GM23338 (cell line): Measurements from ENCODE around the gene NRSN2. TPM values are rescaled to one million over a fixed set of nuclear protein-coding genes. Genes with fewer than 3 reads are reported as not detected.

ENCODE experiments used
- ATAC-seq: fragments of 200-7000 bp; cut with Tn5 transposase; 3 replicates; pipeline ENCODE4 v1.9.1; 2020
- DNase-seq: peaks from one replicate; pipeline ENCODE4 v3.0.0-alpha.2; 2015; ENCODE audit warnings: low spot score
- H2AFZ ChIP-seq: fragments of 200-600 bp; sonication (generic); 2 replicates; pipeline ENCODE4 v1.8.0; 2016; ENCODE audit warnings: antibody characterized with exemption, mild to moderate bottlenecking, moderate library complexity
- H3F3A ChIP-seq: fragments of 200-600 bp; sonication (generic); replicated peaks from 2 replicates; pipeline ENCODE4 v1.8.0; 2017; ENCODE audit warnings: antibody characterized with exemption, mixed run types, low read depth
- H3K27ac ChIP-seq: fragments of 200-600 bp; sonication (generic); 2 replicates; pipeline ENCODE4 v1.6.1; 2016; ENCODE audit warnings: low read depth
- H3K27me3 ChIP-seq: fragments of 200-600 bp; sonication (generic); 2 replicates; pipeline ENCODE4 v1.8.0; 2016; ENCODE audit warnings: mild to moderate bottlenecking, mixed run types, moderate library complexity; ENCODE audit not compliant: insufficient read depth
- H3K36me3 ChIP-seq: fragments of 200-600 bp; sonication (generic); 2 replicates; pipeline ENCODE4 v1.8.0; 2016; ENCODE audit warnings: mild to moderate bottlenecking; ENCODE audit not compliant: insufficient read depth
- H3K4me1 ChIP-seq: fragments of 200-600 bp; sonication (generic); 2 replicates; pipeline ENCODE4 v1.8.0; 2016; ENCODE audit warnings: mild to moderate bottlenecking, moderate library complexity; ENCODE audit not compliant: insufficient read depth
- H3K4me2 ChIP-seq: fragments of 200-600 bp; sonication (generic); 2 replicates; pipeline ENCODE4 v1.7.1; 2017; ENCODE audit warnings: mixed run types
- H3K4me3 ChIP-seq: fragments of 200-600 bp; sonication (generic); 2 replicates; pipeline ENCODE4 v1.6.1; 2016; ENCODE audit warnings: mixed run types
- H3K79me2 ChIP-seq: fragments of 200-600 bp; sonication (generic); replicated peaks from 2 replicates; pipeline ENCODE4 v1.8.0; 2017; ENCODE audit warnings: mild to moderate bottlenecking; ENCODE audit not compliant: insufficient read depth
- H3K9me2 ChIP-seq: fragments of 200-600 bp; sonication (generic); 2 replicates; pipeline ENCODE4 v1.8.0; 2017; ENCODE audit not compliant: insufficient read depth
- H4K20me1 ChIP-seq: fragments of 200-600 bp; sonication (generic); replicated peaks from 2 replicates; pipeline ENCODE4 v1.8.0; 2017; ENCODE audit warnings: mild to moderate bottlenecking; ENCODE audit not compliant: insufficient read depth
- H3K27ac Mint-ChIP-seq: 2 replicates; pipeline ENCODE4 v1.8.0; 2020; ENCODE audit warnings: inconsistent platforms, mild to moderate bottlenecking, moderate library complexity, mixed read lengths
- H3K27me3 Mint-ChIP-seq: 3 replicates; pipeline ENCODE4 v1.8.0; 2022; ENCODE audit warnings: low read depth, mild to moderate bottlenecking, moderate library complexity, mixed read lengths, inconsistent platforms; ENCODE audit not compliant: insufficient read depth, poor library complexity
- H3K36me3 Mint-ChIP-seq: 3 replicates; pipeline ENCODE4 v1.8.0; 2021; ENCODE audit warnings: low read depth, mild to moderate bottlenecking, inconsistent platforms, moderate library complexity, mixed read lengths
- H3K4me1 Mint-ChIP-seq: 3 replicates; pipeline ENCODE4 v1.8.0; 2020; ENCODE audit warnings: mild to moderate bottlenecking, inconsistent platforms, mixed read lengths
- H3K4me3 Mint-ChIP-seq: 3 replicates; pipeline ENCODE4 v1.8.0; 2021; ENCODE audit warnings: moderate library complexity, mild to moderate bottlenecking, inconsistent platforms, mixed read lengths
- H3K9me3 Mint-ChIP-seq: 3 replicates; pipeline ENCODE4 v1.8.0; 2020; ENCODE audit warnings: moderate library complexity, mild to moderate bottlenecking, inconsistent platforms, mixed read lengths
- POLR2AphosphoS5 ChIP-seq: IDR thresholded peaks from 2 replicates; pipeline ENCODE4 v1.6.1; 2016; ENCODE audit warnings: antibody characterized with exemption, low read depth
- REST ChIP-seq: IDR thresholded peaks from one replicate; pipeline ENCODE4 v1.6.1; 2018; ENCODE audit warnings: antibody characterized with exemption; ENCODE audit not compliant: unreplicated experiment
- ZNF462 ChIP-seq: fragments of 250-450 bp; sonication (Bioruptor Pico); IDR thresholded peaks from 2 replicates; pipeline ENCODE4 v1.5.0; 2020; ENCODE audit warnings: mild to moderate bottlenecking, moderate library complexity
- polyA plus RNA-seq: library from polyadenylated mRNA; unstranded; fragments of >200 nt; fragmentation: Nextera tagmentation; extraction: Ambion mirVana; gene quantifications from 2 replicates; pipeline ENCODE4 v1.2.1, GENCODE V29; 2016
- total RNA-seq: library from RNA; depleted of rRNA; stranded (reverse); fragments of >200 nt; shearing (Covaris generic); gene quantifications from 2 replicates; pipeline ENCODE4 v1.2.3, GENCODE V29; 2014

The NRSN2 gene
- total and polyA plus RNA-seq, 2 experiments from 2014 or later: 14.4 to 17.9 TPM

GRCh38 chr20:400454-401275, 53.8 kb downstream of the NRSN2 start:
- H3K36me3 Mint-ChIP-seq: peaks cover 14% of the 10 kb centered on the region; the same call in 2 of the 3 replicates
- H3K27me3 Mint-ChIP-seq: peaks cover 11% of the 10 kb centered on the region
- peaks cover 3% of the 10 kb centered on the region; the same call in 1 of the 3 replicates for H3K9me3 Mint-ChIP-seq
- Histone ChIP-seq H3F3A (no peaks in the 10 kb centered on the region), H3K27ac (no peak overlapping the region), H3K4me3 (no peak overlapping the region), H3K4me2 (peak overlapping the region; percentile 32), H3K79me2 (no peaks in the 10 kb centered on the region), H2AFZ (peak overlapping the region; percentile 64), H3K27me3 (no peaks in the 10 kb centered on the region), H3K9me2 (no peaks in the 10 kb centered on the region), H3K36me3 (no peaks in the 10 kb centered on the region), H4K20me1 (no peaks in the 10 kb centered on the region), H3K4me1 (peaks cover 7% of the 10 kb centered on the region)
- peaks cover 18% of the 10 kb centered on the region for H3K4me1 Mint-ChIP-seq
- TF ChIP-seq ZNF462 (CRISPR knock-in tag) (no peak), POLR2AphosphoS5 (0 out of 2 replicates have a peak, but pooled peaks have one; percentile 31), REST (no peak)
- ATAC-seq (peak; percentile 89), DNase-seq (peak; percentile 41)
- H3K4me3 Mint-ChIP-seq: no peak overlapping the region
- peak overlapping the region; percentile 81 for H3K27ac Mint-ChIP-seq
